HepG2 (cell line): Measurements from ENCODE around the gene TMEM125. TPM values are rescaled to one million over a fixed set of nuclear protein-coding genes. Genes with fewer than 3 reads are reported as not detected.

Source experiments
- ATAC-seq: fragments of 200-7000 bp; cut with Tn5 transposase; 3 replicates; pipeline ENCODE4 v1.9.1; 2020; ENCODE audit warnings: mild to moderate bottlenecking, moderate library complexity
- BruUV-seq: library from RNA; stranded (reverse); fragments of 400-500 nt; replicated peaks from 2 replicates; lab custom pipeline; 2021; lab: Mats Ljungman, UMichigan
- CTCF ChIA-PET: fragments of 300-600 bp; formaldehyde crosslinking; extraction: SDS; loops from one replicate; lab custom pipeline; 2021; ENCODE audit warnings: low total read pairs, inconsistent platforms, low intra/inter-chr PET ratio; lab: Yijun Ruan, JAX
- POLR2A ChIA-PET: fragments of 350-600 bp; sonication (Branson Sonifier 250); formaldehyde crosslinking; loops from one replicate; lab custom pipeline; 2020; ENCODE audit warnings: antibody characterized with exemption, inconsistent platforms; lab: Yijun Ruan, JAX
- DNase-seq: peaks from one replicate; pipeline ENCODE4 v3.0.0-alpha.2; 2015; ENCODE audit warnings: low spot score
- FAIRE-seq: peaks from 3 replicates; lab custom pipeline; 2011; peaks lifted over from hg19 to GRCh38; lab: Jason Lieb, UNC
- H2AFZ ChIP-seq: one replicate; pipeline ENCODE4 v1.6.1; 2011; ENCODE audit warnings: low read length, inconsistent platforms
- H3K27ac ChIP-seq: fragments of 300-600 bp; 3 replicates; pipeline ENCODE4 v1.8.0; 2011; ENCODE audit warnings: mixed run types, mild to moderate bottlenecking, mixed read lengths, low read length, inconsistent platforms; ENCODE audit not compliant: insufficient read depth; ENCODE audit errors: extremely low read length
- H3K27me3 ChIP-seq, 2 experiments: fragments of 200-600 bp in 1 of 2; 2 replicates in 1 of 2; 3 replicates in 1 of 2; pipeline versions ENCODE4 v1.6.0 to v1.8.0; 2011; ENCODE audit warnings: low read length in 2 of 2, mild to moderate bottlenecking in 2 of 2, moderate library complexity in 2 of 2, inconsistent platforms in 1 of 2; ENCODE audit not compliant: insufficient read depth in 2 of 2, control insufficient read depth in 1 of 2
- H3K36me3 ChIP-seq, 2 experiments: fragments of 200-600 bp in 1 of 2; replicated peaks in 1 of 2; 2 replicates in 1 of 2; 3 replicates in 1 of 2; pipeline versions ENCODE4 v1.5.1 to v1.8.0; 2011; ENCODE audit warnings: low read length in 2 of 2, inconsistent platforms in 1 of 2; ENCODE audit not compliant: insufficient read depth in 2 of 2, control insufficient read depth in 1 of 2
- H3K4me1 ChIP-seq: 2 replicates; pipeline ENCODE4 v1.5.1; 2012; ENCODE audit warnings: low read length, inconsistent platforms; ENCODE audit not compliant: insufficient read depth
- H3K4me2 ChIP-seq: 2 replicates; pipeline ENCODE4 v1.6.0; 2011; ENCODE audit warnings: low read depth, low read length, inconsistent platforms
- H3K4me3 ChIP-seq, 3 experiments: fragments of 200-600 bp in 1 of 3; sonication (generic), shearing (Covaris generic) in 1 of 3; replicated peaks in 1 of 3; 2 replicates each; pipeline ENCODE4 v1.5.1; 2011 to 2016; ENCODE audit warnings: low read length in 3 of 3, inconsistent platforms in 2 of 3, low read depth in 2 of 3, mild to moderate bottlenecking in 2 of 3, control low read depth in 1 of 3, mixed read lengths in 1 of 3; ENCODE audit not compliant: insufficient read depth in 1 of 3
- H3K79me2 ChIP-seq: one replicate; pipeline ENCODE4 v1.6.1; 2011; ENCODE audit warnings: low read length, inconsistent platforms; ENCODE audit not compliant: insufficient read depth
- H3K9ac ChIP-seq: 2 replicates; pipeline ENCODE4 v1.6.0; 2011; ENCODE audit warnings: mild to moderate bottlenecking, low read depth, low read length, inconsistent platforms; ENCODE audit not compliant: insufficient read depth
- H3K9me3 ChIP-seq: 2 replicates; pipeline ENCODE4 v1.5.1; 2012; ENCODE audit warnings: mild to moderate bottlenecking, low read length
- H4K20me1 ChIP-seq: 2 replicates; pipeline ENCODE4 v1.6.0; 2011; ENCODE audit warnings: inconsistent platforms, mild to moderate bottlenecking, low read length, moderate library complexity; ENCODE audit not compliant: insufficient read depth
- BCL6 ChIP-seq: IDR thresholded peaks from 2 replicates; pipeline ENCODE4 v1.6.1; 2016; ENCODE audit warnings: missing genetic modification reagents, missing compliant biosample characterization
- CC2D1A ChIP-seq: sonication (generic); formaldehyde crosslinking; IDR thresholded peaks from 2 replicates; pipeline ENCODE4 v1.8.1; 2023; ENCODE audit warnings: mild to moderate bottlenecking, missing genetic modification reagents
- CHD4 ChIP-seq: fragments of 200-600 bp; sonication (generic); IDR thresholded peaks from 2 replicates; pipeline ENCODE4 v1.7.0; 2017; ENCODE audit warnings: mild to moderate bottlenecking, low read length, borderline replicate concordance
- GMEB1 ChIP-seq: sonication (generic); formaldehyde crosslinking; IDR thresholded peaks from 2 replicates; pipeline ENCODE4 v1.5.1; 2020; ENCODE audit warnings: missing genetic modification reagents, mild to moderate bottlenecking, borderline replicate concordance
- NFE2L1 ChIP-seq: sonication (generic); formaldehyde crosslinking; IDR thresholded peaks from 2 replicates; pipeline ENCODE4 v1.4.0; 2020; ENCODE audit warnings: missing genetic modification reagents, mild to moderate bottlenecking, borderline replicate concordance
- PLSCR1 ChIP-seq: sonication (generic); formaldehyde crosslinking; IDR thresholded peaks from 2 replicates; pipeline ENCODE4 v1.5.0; 2020; ENCODE audit warnings: missing genetic modification reagents, mild to moderate bottlenecking, borderline replicate concordance
- SYNCRIP ChIP-seq: fragments of 200-400 bp; formaldehyde crosslinking; IDR thresholded peaks from 2 replicates; pipeline ENCODE4 v1.6.1; 2018; ENCODE audit warnings: mild to moderate bottlenecking, low read depth, low read length; ENCODE audit not compliant: insufficient read depth
- ZNF543 ChIP-seq: sonication (generic); formaldehyde crosslinking; IDR thresholded peaks from 2 replicates; pipeline ENCODE4 v1.4.0; 2020; ENCODE audit warnings: mild to moderate bottlenecking, missing genetic modification reagents
- ZNF576 ChIP-seq: sonication (generic); formaldehyde crosslinking; IDR thresholded peaks from 2 replicates; pipeline ENCODE4 v1.4.0; 2020; ENCODE audit warnings: mild to moderate bottlenecking, missing genetic modification reagents
- ZNF678 ChIP-seq: sonication (generic); formaldehyde crosslinking; IDR thresholded peaks from 2 replicates; pipeline ENCODE4 v1.4.0; 2020; ENCODE audit warnings: mild to moderate bottlenecking, missing genetic modification reagents
- ZNF691 ChIP-seq: sonication (generic); formaldehyde crosslinking; IDR thresholded peaks from 2 replicates; pipeline ENCODE4 v1.4.0; 2020; ENCODE audit warnings: missing genetic modification reagents, low read depth, mild to moderate bottlenecking, borderline replicate concordance
- ZSCAN12 ChIP-seq: sonication (generic); formaldehyde crosslinking; IDR thresholded peaks from 2 replicates; pipeline ENCODE4 v1.9.0; 2021; ENCODE audit warnings: mild to moderate bottlenecking, missing genetic modification reagents
- WGBS: methylation state at CpG from one replicate; pipeline ENCODE4 v1.1.6; 2017; ENCODE audit warnings: low lambda C conversion rate; 5-methylcytosine and 5-hydroxymethylcytosine counted together
- in situ Hi-C: cut with HindIII; loops from 2 replicates; pipeline ENCODE4 v1.10.0; 2017; ENCODE audit warnings: low pct_unique_long_range_greater_than_20kb; ENCODE audit not compliant: extremely low pct_ligation_motif_present
- intact Hi-C: fragments of 100-400 bp; cut with micrococcal nuclease; formaldehyde crosslinking; loops from one replicate; pipeline ENCODE4 v1.10.0; 2022; ENCODE audit not compliant: unreplicated experiment
- polyA plus RNA-seq, 8 experiments: library from polyadenylated mRNA; depleted of rRNA in 3 of 8; stranded (reverse) in 7 of 8; unstranded in 1 of 8; fragments of >200 nt; fragmentation: Illumina TruSeq in 4 of 8; extraction: Trizol in 4 of 8; gene quantifications; 2 replicates each; pipeline versions ENCODE4 v1.2.1 to v1.2.3, GENCODE V29; 2011 to 2016; ENCODE audit warnings: low read depth in 4 of 8, missing spikeins in 1 of 8, mixed read lengths in 1 of 8; ENCODE audit not compliant: insufficient read depth in 1 of 8
- total RNA-seq, 5 experiments: library from RNA; depleted of rRNA; stranded (reverse); fragments of >200 nt; fragmentation: Illumina TruSeq; extraction: Trizol; gene quantifications; 2 replicates each; pipeline ENCODE4 v1.2.3, GENCODE V29; 2016; ENCODE audit warnings: low read depth in 1 of 5

TMEM125 gene
- total and polyA plus RNA-seq, 2 of the 13 experiments (the other 11 are each of a cell fraction or from before 2014, with no cell fraction given) = 0.03 TPM; not detected in 1

- Histone ChIP-seq H3K36me3 (no peaks in the 10 kb centered on the region), H3K79me2 (no peaks in the 10 kb centered on the region), H3K4me1 (no peaks in the 10 kb centered on the region), H3K9ac (no peak overlapping the region), H4K20me1 (no peaks in the 10 kb centered on the region), H3K27me3 (peaks cover 11 to 46% of the 10 kb centered on the region in 2 experiments; a peak in 4 of 5 replicates), H3K27ac (no peak overlapping the region), H2AFZ (no peak overlapping the region), H3K4me3 (no peak overlapping the region), H3K4me2 (no peak overlapping the region), H3K9me3 (no peaks in the 10 kb centered on the region)
- DNase-seq (no peak), ATAC-seq (no peak), FAIRE-seq (no peak)
- POLR2A ChIA-PET = no interaction called here
- intact Hi-C loops = no loop called here
- CTCF ChIA-PET = no interaction called here
- no TSS peak for BruUV-seq
- WGBS = 18% methylated on average over 7 of the region's 7 CpGs
- TF ChIP-seq ZSCAN12 (CRISPR knock-in tag) (no peak), NFE2L1 (no peak)
- in situ Hi-C loops = no loop called here
These were observed 48.6 kb upstream of the TMEM125 start for GRCh38 chr1:43220905-43221778.

GRCh38 chr1:43221797-43222196 lies 48.0 kb upstream of the TMEM125 start:
- H3K4me2 ChIP-seq = no peak overlapping the region
- BruUV-seq = no TSS peak
- no peak for TF ChIP-seq CHD4
- no peak for TF ChIP-seq CC2D1A (CRISPR knock-in tag)
- no peak for TF ChIP-seq PLSCR1
- no peak for TF ChIP-seq BCL6
- TF ChIP-seq ZNF678 (CRISPR knock-in tag) = no peak
- TF ChIP-seq ZNF576 (CRISPR knock-in tag) = no peak
- TF ChIP-seq NFE2L1 = no peak
- TF ChIP-seq ZNF543 (CRISPR knock-in tag) = no peak
- no peak for TF ChIP-seq ZNF691
- TF ChIP-seq GMEB1 (CRISPR knock-in tag) = no peak
- no peak for TF ChIP-seq SYNCRIP
- ChIA-PET POLR2A (no interaction called here), CTCF (no interaction called here)
- no peaks in the 10 kb centered on the region for H3K36me3 ChIP-seq
- no peaks in the 10 kb centered on the region for H3K4me1 ChIP-seq
- no peak overlapping the region for H3K4me3 ChIP-seq
- H3K79me2 ChIP-seq = no peaks in the 10 kb centered on the region
- FAIRE-seq = no peak
- H3K27me3 ChIP-seq = peaks cover 11 to 50% of the 10 kb centered on the region in 2 experiments; a peak in 4 of 5 replicates
- no peaks in the 10 kb centered on the region for H4K20me1 ChIP-seq
- no peaks in the 10 kb centered on the region for H3K9me3 ChIP-seq
- no peak overlapping the region for H2AFZ ChIP-seq
- in situ Hi-C loops = no loop called here
- DNase-seq = no peak
- no peak overlapping the region for H3K9ac ChIP-seq
- no peak for ATAC-seq
- no peak overlapping the region for H3K27ac ChIP-seq
- intact Hi-C loops = no loop called here
- 60% methylated on average over 1 of the region's 1 CpG for WGBS
